IMR-90 (cell line): ENCODE data around the gene GIPC3.

Experiments
- CEBPB ChIP-seq: IDR thresholded peaks from 2 replicates; pipeline ENCODE4 v1.6.1; 2012; ENCODE audit warnings: low read depth, low read length, improper control_type of control experiment
- FOS ChIP-seq: fragments of 150-350 bp; IDR thresholded peaks from 2 replicates; pipeline ENCODE4 v1.6.1; 2016; ENCODE audit warnings: low read depth, low read length
- MAFK ChIP-seq: IDR thresholded peaks from 2 replicates; pipeline ENCODE4 v1.6.1; 2012; ENCODE audit warnings: low read depth, low read length, improper control_type of control experiment
- MAZ ChIP-seq: IDR thresholded peaks from 2 replicates; pipeline ENCODE4 v1.6.1; 2012; ENCODE audit warnings: low read depth, mild to moderate bottlenecking, low read length, improper control_type of control experiment, moderate library complexity, borderline replicate concordance
- MXI1 ChIP-seq: IDR thresholded peaks from 2 replicates; pipeline ENCODE4 v1.6.1; 2012; ENCODE audit warnings: low read depth, mild to moderate bottlenecking, low read length, moderate library complexity, borderline replicate concordance
- POLR2A ChIP-seq: IDR thresholded peaks from 2 replicates; pipeline ENCODE4 v1.6.1; 2012; ENCODE audit warnings: mild to moderate bottlenecking, low read depth, low read length
- RAD21 ChIP-seq: IDR thresholded peaks from 2 replicates; pipeline ENCODE4 v1.6.1; 2012; ENCODE audit warnings: low read length, improper control_type of control experiment
- SMC3 ChIP-seq: fragments of 150-350 bp; IDR thresholded peaks from 2 replicates; pipeline ENCODE4 v1.6.1; 2016; ENCODE audit warnings: low read depth, mild to moderate bottlenecking, antibody characterized with exemption, low read length, moderate library complexity
- TF ChIP-seq, protein P1 (sequence below): conservative IDR thresholded peaks from 2 replicates; pipeline ENCODE4 v1.5.1; 2012; ENCODE audit warnings: mild to moderate bottlenecking, low read depth, low read length, improper control_type of control experiment
- TF ChIP-seq, protein P2 (sequence below): fragments of 150-350 bp; IDR thresholded peaks from 2 replicates; pipeline ENCODE4 v1.6.1; 2017; ENCODE audit warnings: mild to moderate bottlenecking, antibody characterized with exemption, low read length, low read depth

DNA sequence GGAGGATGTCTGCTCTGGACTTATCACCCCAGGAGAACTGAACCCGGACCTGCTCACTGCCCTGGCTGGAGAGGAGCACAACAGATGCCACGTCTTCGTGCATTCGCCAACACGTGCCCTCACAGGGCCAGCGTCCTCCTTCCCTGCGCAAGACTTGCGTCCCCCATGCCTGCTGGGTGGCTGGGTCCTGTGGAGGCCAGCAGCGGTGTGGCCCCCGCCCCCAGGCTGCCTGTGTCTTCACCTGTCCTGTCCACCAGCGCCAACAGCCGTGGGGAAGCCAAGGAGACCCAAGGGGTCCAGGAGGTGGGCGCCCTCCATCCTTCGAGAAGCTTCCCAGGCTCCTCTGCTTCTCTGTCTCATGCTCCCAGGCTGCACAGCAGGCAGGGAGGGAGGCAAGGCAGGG, 49.7 kb upstream of the GIPC3 start:
- no peak for TF ChIP-seq SMC3
- TF ChIP-seq, protein P1, sequence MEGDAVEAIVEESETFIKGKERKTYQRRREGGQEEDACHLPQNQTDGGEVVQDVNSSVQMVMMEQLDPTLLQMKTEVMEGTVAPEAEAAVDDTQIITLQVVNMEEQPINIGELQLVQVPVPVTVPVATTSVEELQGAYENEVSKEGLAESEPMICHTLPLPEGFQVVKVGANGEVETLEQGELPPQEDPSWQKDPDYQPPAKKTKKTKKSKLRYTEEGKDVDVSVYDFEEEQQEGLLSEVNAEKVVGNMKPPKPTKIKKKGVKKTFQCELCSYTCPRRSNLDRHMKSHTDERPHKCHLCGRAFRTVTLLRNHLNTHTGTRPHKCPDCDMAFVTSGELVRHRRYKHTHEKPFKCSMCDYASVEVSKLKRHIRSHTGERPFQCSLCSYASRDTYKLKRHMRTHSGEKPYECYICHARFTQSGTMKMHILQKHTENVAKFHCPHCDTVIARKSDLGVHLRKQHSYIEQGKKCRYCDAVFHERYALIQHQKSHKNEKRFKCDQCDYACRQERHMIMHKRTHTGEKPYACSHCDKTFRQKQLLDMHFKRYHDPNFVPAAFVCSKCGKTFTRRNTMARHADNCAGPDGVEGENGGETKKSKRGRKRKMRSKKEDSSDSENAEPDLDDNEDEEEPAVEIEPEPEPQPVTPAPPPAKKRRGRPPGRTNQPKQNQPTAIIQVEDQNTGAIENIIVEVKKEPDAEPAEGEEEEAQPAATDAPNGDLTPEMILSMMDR: no peak
- TF ChIP-seq, protein P2, sequence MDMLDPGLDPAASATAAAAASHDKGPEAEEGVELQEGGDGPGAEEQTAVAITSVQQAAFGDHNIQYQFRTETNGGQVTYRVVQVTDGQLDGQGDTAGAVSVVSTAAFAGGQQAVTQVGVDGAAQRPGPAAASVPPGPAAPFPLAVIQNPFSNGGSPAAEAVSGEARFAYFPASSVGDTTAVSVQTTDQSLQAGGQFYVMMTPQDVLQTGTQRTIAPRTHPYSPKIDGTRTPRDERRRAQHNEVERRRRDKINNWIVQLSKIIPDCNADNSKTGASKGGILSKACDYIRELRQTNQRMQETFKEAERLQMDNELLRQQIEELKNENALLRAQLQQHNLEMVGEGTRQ: no peak
- no peak for TF ChIP-seq POLR2A
- TF ChIP-seq MAZ: no peak
- TF ChIP-seq RAD21: no peak
- TF ChIP-seq MXI1: no peak
- no peak for TF ChIP-seq CEBPB
- no peak for TF ChIP-seq MAFK
- TF ChIP-seq FOS: no peak
